Neural cell (in vitro differentiated cells): ENCODE results near the gene MXD3.

Source experiments
- EP300 ChIP-seq: fragments of 450-650 bp; conservative IDR thresholded peaks from 2 replicates; pipeline ENCODE4 v1.6.1; 2014; ENCODE audit warnings: antibody characterized with exemption, mild to moderate bottlenecking, moderate library complexity; ENCODE audit not compliant: poor library complexity, severe bottlenecking
- EZH2 ChIP-seq: fragments of 200-600, 300-800 bp; shearing (Covaris generic), sonication (generic); IDR thresholded peaks from 2 replicates; pipeline ENCODE4 v1.6.1; 2014; ENCODE audit warnings: antibody characterized with exemption, low read length, borderline replicate concordance, mild to moderate bottlenecking; ENCODE audit not compliant: insufficient read depth, poor library complexity, severe bottlenecking
- MXI1 ChIP-seq: fragments of 450-650 bp; conservative IDR thresholded peaks from 2 replicates; pipeline ENCODE4 v1.6.1; 2014; ENCODE audit warnings: antibody characterized with exemption, mild to moderate bottlenecking; ENCODE audit not compliant: poor library complexity, severe bottlenecking
- POLR2AphosphoS5 ChIP-seq: IDR thresholded peaks from 2 replicates; pipeline ENCODE4 v1.6.1; 2012
- RAD21 ChIP-seq: fragments of 450-650 bp; conservative IDR thresholded peaks from 2 replicates; pipeline ENCODE4 v1.6.1; 2014; ENCODE audit warnings: antibody characterized with exemption, mild to moderate bottlenecking, moderate library complexity
- TAF1 ChIP-seq: IDR thresholded peaks from 2 replicates; pipeline ENCODE4 v1.6.1; 2012; ENCODE audit warnings: low read depth
- TF ChIP-seq, protein P1 (sequence below): fragments of 450-650 bp; IDR thresholded peaks from 2 replicates; pipeline ENCODE4 v1.5.1; 2014; ENCODE audit warnings: antibody characterized with exemption, mild to moderate bottlenecking, moderate library complexity; ENCODE audit not compliant: poor library complexity, severe bottlenecking
- TF ChIP-seq, protein P2 (sequence below): IDR thresholded peaks from 2 replicates; pipeline ENCODE4 v1.6.1; 2012; ENCODE audit warnings: borderline replicate concordance

DNA sequence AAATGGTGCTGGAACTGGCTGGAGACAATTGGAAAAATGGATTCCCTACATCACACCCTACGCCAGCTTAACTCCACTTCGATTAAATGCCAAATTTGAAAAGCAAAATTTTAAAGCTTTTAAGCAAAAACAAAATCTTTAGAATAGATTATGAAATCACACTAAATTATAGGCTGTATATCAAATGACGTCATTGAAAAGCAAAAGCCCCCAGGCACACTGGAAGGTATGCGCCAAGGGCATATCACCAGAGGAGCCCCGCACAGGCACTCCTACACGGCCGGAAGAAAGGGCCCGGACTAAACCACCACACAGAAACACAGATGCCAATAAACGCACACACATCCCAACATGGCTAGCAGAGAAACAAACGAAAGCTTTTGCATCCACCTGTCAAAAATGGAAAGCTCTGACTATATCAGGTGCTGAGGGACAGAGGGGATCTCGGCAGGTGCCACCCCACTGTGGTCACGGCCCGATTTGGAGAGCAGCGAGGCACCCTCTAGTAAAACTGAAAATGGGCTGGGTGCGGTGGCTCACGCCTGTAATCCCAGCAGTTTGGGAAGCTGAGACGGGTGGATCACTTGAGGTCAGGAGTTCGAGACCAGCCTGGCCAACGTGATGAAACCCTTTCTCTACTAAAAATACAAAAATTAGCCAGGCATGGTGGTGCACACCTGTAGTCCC lies 17.0 kb upstream of the MXD3 start:
- TF ChIP-seq POLR2AphosphoS5 (no peak), MXI1 (no peak), EZH2 (no peak), EP300 (no peak), RAD21 (no peak), TAF1 (no peak)
- TF ChIP-seq, protein P1, sequence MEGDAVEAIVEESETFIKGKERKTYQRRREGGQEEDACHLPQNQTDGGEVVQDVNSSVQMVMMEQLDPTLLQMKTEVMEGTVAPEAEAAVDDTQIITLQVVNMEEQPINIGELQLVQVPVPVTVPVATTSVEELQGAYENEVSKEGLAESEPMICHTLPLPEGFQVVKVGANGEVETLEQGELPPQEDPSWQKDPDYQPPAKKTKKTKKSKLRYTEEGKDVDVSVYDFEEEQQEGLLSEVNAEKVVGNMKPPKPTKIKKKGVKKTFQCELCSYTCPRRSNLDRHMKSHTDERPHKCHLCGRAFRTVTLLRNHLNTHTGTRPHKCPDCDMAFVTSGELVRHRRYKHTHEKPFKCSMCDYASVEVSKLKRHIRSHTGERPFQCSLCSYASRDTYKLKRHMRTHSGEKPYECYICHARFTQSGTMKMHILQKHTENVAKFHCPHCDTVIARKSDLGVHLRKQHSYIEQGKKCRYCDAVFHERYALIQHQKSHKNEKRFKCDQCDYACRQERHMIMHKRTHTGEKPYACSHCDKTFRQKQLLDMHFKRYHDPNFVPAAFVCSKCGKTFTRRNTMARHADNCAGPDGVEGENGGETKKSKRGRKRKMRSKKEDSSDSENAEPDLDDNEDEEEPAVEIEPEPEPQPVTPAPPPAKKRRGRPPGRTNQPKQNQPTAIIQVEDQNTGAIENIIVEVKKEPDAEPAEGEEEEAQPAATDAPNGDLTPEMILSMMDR, result no peak
- TF ChIP-seq, protein P2, sequence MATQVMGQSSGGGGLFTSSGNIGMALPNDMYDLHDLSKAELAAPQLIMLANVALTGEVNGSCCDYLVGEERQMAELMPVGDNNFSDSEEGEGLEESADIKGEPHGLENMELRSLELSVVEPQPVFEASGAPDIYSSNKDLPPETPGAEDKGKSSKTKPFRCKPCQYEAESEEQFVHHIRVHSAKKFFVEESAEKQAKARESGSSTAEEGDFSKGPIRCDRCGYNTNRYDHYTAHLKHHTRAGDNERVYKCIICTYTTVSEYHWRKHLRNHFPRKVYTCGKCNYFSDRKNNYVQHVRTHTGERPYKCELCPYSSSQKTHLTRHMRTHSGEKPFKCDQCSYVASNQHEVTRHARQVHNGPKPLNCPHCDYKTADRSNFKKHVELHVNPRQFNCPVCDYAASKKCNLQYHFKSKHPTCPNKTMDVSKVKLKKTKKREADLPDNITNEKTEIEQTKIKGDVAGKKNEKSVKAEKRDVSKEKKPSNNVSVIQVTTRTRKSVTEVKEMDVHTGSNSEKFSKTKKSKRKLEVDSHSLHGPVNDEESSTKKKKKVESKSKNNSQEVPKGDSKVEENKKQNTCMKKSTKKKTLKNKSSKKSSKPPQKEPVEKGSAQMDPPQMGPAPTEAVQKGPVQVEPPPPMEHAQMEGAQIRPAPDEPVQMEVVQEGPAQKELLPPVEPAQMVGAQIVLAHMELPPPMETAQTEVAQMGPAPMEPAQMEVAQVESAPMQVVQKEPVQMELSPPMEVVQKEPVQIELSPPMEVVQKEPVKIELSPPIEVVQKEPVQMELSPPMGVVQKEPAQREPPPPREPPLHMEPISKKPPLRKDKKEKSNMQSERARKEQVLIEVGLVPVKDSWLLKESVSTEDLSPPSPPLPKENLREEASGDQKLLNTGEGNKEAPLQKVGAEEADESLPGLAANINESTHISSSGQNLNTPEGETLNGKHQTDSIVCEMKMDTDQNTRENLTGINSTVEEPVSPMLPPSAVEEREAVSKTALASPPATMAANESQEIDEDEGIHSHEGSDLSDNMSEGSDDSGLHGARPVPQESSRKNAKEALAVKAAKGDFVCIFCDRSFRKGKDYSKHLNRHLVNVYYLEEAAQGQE, result no peak
